IPS-15b (cell line): ENCODE data around the gene MPP2.
A peak's percentile ranks its signal among the peaks of the same experiment; 100 is the strongest.
"Not testable (repeated sequence)": the region's sequence is repeated elsewhere in the genome, so short reads cannot be mapped to it uniquely, and the experiment has no call there.

Source experiments
- H3K27me3 ChIP-seq: one replicate; pipeline ENCODE4 v1.6.1; 2013; ENCODE audit warnings: low read length; ENCODE audit not compliant: control insufficient read depth, insufficient read depth
- H3K36me3 ChIP-seq: one replicate; pipeline ENCODE4 v1.6.1; 2013; ENCODE audit warnings: low read length; ENCODE audit not compliant: control insufficient read depth, insufficient read depth
- H3K4me1 ChIP-seq: one replicate; pipeline ENCODE4 v1.6.1; 2013; ENCODE audit warnings: mild to moderate bottlenecking, low read length; ENCODE audit not compliant: control insufficient read depth, insufficient read depth
- H3K4me3 ChIP-seq: one replicate; pipeline ENCODE4 v1.5.1; 2013; ENCODE audit warnings: low read depth, low read length
- H3K9ac ChIP-seq: one replicate; pipeline ENCODE4 v1.6.1; 2013; ENCODE audit warnings: low read depth, mild to moderate bottlenecking, low read length
- H3K9me3 ChIP-seq: one replicate; pipeline ENCODE4 v1.6.1; 2013; ENCODE audit warnings: mild to moderate bottlenecking, low read length; ENCODE audit not compliant: control insufficient read depth, insufficient read depth

MPP2 gene

GRCh38 chr17:43853546-43853945 lies 53.8 kb downstream of the MPP2 start:
- Histone ChIP-seq H3K36me3 (no peaks in the 10 kb centered on the region), H3K4me3 (no peak overlapping the region), H3K9me3 (no peaks in the 10 kb centered on the region), H3K4me1 (no peaks in the 10 kb centered on the region), H3K9ac (no peak overlapping the region), H3K27me3 (peaks cover 4% of the 10 kb centered on the region)

DNA sequence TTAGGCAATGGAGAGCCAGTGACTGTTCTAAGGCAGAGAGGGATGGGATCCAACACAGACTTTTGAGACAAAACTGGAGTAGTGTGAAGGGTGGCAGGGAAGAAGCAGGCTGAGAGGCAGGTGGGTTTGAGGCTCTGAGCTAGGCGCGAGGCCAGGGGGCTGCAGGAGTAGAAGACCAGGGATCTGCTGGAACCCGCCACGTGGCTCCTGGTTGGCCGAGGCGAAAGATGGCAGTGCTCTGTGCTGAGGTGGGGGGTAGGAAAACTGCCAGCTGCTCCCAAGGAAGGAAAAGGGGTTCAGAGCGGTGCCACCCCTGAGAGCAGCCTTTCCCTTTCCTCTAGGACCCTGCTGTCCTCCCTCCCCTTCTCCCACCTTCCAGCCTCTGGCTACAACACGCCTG lies 54.8 kb downstream of the MPP2 start:
- Histone ChIP-seq H3K27me3 (peaks cover 10% of the 10 kb centered on the region), H3K4me3 (no peak overlapping the region), H3K4me1 (no peaks in the 10 kb centered on the region), H3K36me3 (no peaks in the 10 kb centered on the region), H3K9me3 (no peaks in the 10 kb centered on the region), H3K9ac (no peak overlapping the region)

- H3K27me3 ChIP-seq = peaks cover 12% of the 10 kb centered on the region
- H3K9ac ChIP-seq = no peak overlapping the region
Observed at GRCh38 chr17:43849116-43849515, 58.2 kb downstream of the MPP2 start.

GRCh38 chr17:43848601-43849000 lies 58.7 kb downstream of the MPP2 start:
- H3K4me3 ChIP-seq = no peak overlapping the region

More at GRCh38 chr17:43849116-43849515, 58.2 kb downstream of the MPP2 start:
- no peaks in the 10 kb centered on the region for H3K4me1 ChIP-seq
- H3K36me3 ChIP-seq = no peaks in the 10 kb centered on the region
- no peaks in the 10 kb centered on the region for H3K9me3 ChIP-seq
- H3K4me3 ChIP-seq = no peak overlapping the region

DNA sequence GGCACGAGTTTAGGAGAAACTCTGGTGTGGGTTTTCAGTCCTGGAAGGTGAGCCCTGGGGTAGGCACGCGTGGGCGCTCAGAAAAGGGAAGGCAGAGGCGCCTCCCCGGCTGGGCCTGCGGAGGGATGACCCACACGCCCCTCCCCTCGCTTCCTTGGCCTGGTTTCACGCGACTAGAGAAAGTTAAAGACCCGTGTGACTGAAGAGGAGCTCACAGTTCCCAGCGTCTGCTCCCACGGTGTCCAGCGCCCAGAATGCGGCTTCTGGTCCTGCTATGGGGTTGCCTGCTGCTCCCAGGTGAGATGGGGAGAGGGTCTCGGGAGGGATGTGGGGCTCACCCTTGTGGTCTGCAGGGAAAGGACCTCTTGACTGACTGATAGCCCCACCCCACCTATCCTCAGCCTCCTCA lies 60.4 kb downstream of the MPP2 start, which contains the start of gene CD300LG:
Gene CD300LG (plus strand): TSS at position 214 of the 409 bp plus-strand sequence. CDS start 41 bp downstream, at position 255.
- H3K4me1 ChIP-seq = no peaks in the 10 kb centered on the region
- H3K9ac ChIP-seq = no peak within 1 kb of the TSS
- H3K4me3 ChIP-seq = peak within 1 kb of the TSS; percentile 48

More at GRCh38 chr17:43848601-43849000, 58.7 kb downstream of the MPP2 start:
- Histone ChIP-seq H3K36me3 (no peaks in the 10 kb centered on the region), H3K4me1 (no peaks in the 10 kb centered on the region), H3K9me3 (no peaks in the 10 kb centered on the region), H3K27me3 (peaks cover 12% of the 10 kb centered on the region), H3K9ac (no peak overlapping the region)

DNA sequence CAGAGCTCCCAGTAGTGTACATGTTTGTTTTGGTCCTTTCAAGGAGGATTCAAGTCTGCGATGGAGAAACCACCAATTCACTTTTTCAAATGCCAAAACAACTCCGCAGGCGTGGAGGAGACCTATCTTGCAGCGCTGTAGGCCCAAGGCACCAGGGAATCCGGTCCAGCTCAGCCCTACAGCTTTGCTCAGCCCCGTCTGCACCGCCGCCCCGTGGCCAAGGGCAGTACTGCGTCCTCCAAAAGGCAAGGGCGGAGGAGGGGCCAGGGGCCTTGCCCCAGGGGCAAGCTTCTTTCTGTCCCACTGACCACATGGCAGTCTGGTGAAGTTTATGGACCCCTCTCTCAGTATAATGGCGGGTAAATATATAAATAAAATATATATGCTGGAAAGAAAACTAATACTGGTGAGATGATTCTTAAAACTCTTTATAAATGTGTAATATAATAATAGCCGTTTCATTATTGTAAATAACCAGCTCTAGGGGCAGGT lies 61.1 kb downstream of the MPP2 start:
- H3K9ac ChIP-seq = no peak overlapping the region
- H3K4me3 ChIP-seq = peak overlapping the region; percentile 48
- no peaks in the 10 kb centered on the region for H3K9me3 ChIP-seq
- no peaks in the 10 kb centered on the region for H3K36me3 ChIP-seq
- H3K4me1 ChIP-seq = no peaks in the 10 kb centered on the region
- peaks cover 12% of the 10 kb centered on the region for H3K27me3 ChIP-seq

More for the DNA sequence above, 60.4 kb downstream of the MPP2 start, which contains the start of gene CD300LG:
- Histone ChIP-seq H3K27me3 (peaks cover 12% of the 10 kb centered on the region), H3K9me3 (no peaks in the 10 kb centered on the region), H3K36me3 (no peaks in the 10 kb centered on the region)

GRCh38 chr17:43845766-43846165 lies 61.6 kb downstream of the MPP2 start:
- Histone ChIP-seq H3K4me3 (no peak overlapping the region), H3K27me3 (peaks cover 12% of the 10 kb centered on the region), H3K36me3 (no peaks in the 10 kb centered on the region), H3K9me3 (no peaks in the 10 kb centered on the region), H3K4me1 (no peaks in the 10 kb centered on the region), H3K9ac (no peak overlapping the region)

DNA sequence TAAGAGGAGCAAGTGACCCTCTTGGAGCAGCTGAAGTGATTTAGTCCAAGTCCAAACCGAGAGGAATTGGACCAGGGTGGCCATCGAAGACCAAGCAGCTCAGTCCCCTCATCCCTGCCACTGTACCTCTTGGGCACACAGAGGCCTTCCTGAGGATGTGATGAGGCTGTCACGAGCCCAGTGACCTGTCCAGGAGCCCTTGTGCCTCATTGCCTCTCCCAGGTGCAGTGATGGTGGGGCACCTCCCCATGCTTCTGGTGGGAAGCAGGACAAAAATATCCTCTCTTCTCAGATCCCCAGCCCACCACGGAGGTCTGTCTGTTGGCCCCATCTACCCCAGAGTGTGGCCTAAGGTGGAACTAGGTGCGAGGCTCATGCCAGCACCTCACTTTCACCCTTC lies 63.1 kb downstream of the MPP2 start:
- Histone ChIP-seq H3K4me1 (no peaks in the 10 kb centered on the region), H3K9me3 (no peaks in the 10 kb centered on the region), H3K36me3 (no peaks in the 10 kb centered on the region), H3K9ac (no peak overlapping the region), H3K4me3 (no peak overlapping the region), H3K27me3 (peaks cover 12% of the 10 kb centered on the region)

GRCh38 chr17:43842975-43843325 lies 64.4 kb downstream of the MPP2 start:
- no peak overlapping the region for H3K9ac ChIP-seq
- no peak overlapping the region for H3K4me3 ChIP-seq
- H3K4me1 ChIP-seq = no peaks in the 10 kb centered on the region
- H3K36me3 ChIP-seq = no peaks in the 10 kb centered on the region
- peaks cover 5% of the 10 kb centered on the region for H3K27me3 ChIP-seq
- H3K9me3 ChIP-seq = no peaks in the 10 kb centered on the region

DNA sequence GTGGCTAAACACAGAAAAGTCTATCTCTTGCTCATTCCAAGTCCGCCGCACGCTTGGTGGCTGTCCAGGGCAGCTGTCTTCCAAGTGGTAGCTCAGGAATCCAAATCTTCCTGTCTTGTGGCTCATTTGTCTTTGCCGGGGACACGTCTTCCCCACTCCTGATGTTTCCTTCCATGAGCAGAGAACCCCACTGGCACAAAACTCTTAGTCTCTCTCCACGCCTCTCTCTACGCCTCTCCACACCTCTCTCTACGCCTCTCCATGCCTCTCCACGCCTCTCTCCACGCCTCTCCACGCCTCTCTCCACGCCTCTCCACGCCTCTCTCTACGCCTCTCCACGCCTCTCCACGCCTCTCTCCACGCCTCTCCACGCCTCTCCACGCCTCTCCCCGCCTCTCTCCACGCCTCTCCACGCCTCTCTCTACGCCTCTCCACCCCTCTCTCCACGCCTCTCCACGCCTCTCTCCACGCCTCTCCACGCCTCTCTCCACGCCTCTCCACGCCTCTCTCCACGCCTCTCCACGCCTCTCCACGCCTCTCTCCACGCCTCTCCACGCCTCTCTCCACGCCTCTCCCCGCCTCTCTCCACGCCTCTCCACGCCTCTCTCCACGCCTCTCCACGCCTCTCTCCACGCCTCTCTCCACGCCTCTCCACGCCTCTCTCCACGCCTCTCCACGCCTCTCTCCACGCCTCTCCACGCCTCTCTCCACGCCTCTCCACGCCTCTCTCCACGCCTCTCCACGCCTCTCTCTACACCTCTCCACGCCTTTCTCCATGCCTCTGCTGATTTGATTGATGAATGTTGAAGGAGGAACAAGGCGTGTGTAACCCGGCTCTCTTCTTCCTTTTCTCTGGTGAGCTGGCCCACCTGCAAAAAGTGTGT lies 65.0 kb downstream of the MPP2 start:
- not testable (repeated sequence) for H3K36me3 ChIP-seq, H3K9ac ChIP-seq, H3K4me3 ChIP-seq, H3K27me3 ChIP-seq, H3K9me3 ChIP-seq, H3K4me1 ChIP-seq

GRCh38 chr17:43841282-43841681 lies 66.1 kb downstream of the MPP2 start:
- Histone ChIP-seq H3K4me1 (no peaks in the 10 kb centered on the region), H3K9me3 (no peaks in the 10 kb centered on the region), H3K9ac (no peak overlapping the region), H3K36me3 (no peaks in the 10 kb centered on the region), H3K4me3 (no peak overlapping the region), H3K27me3 (no peaks in the 10 kb centered on the region)

GRCh38 chr17:43840814-43841213 lies 66.5 kb downstream of the MPP2 start:
- no peaks in the 10 kb centered on the region for H3K4me1 ChIP-seq
- H3K36me3 ChIP-seq = no peaks in the 10 kb centered on the region
- H3K9me3 ChIP-seq = no peaks in the 10 kb centered on the region
- H3K27me3 ChIP-seq = no peaks in the 10 kb centered on the region
- H3K4me3 ChIP-seq = no peak overlapping the region
- H3K9ac ChIP-seq = no peak overlapping the region
